DND-41 (cell line): ENCODE measurements around the gene DNAJC12.

Experiments
- ATAC-seq: fragments of 200-7000 bp; cut with Tn5 transposase; 3 replicates; pipeline ENCODE4 v1.9.1; 2021; ENCODE audit warnings: low read depth; ENCODE audit not compliant: insufficient read depth
- DNase-seq: peaks from one replicate; pipeline ENCODE4 v3.0.0-alpha.2; 2020
- H2AFZ ChIP-seq: 2 replicates; pipeline ENCODE4 v1.6.0; 2012; ENCODE audit warnings: low read depth, low read length
- H3K27ac ChIP-seq: 2 replicates; pipeline ENCODE4 v1.5.1; 2012; ENCODE audit warnings: low read length, inconsistent platforms
- H3K27me3 ChIP-seq: fragments of 200-600 bp; sonication (generic); 2 replicates; pipeline ENCODE4 v1.6.0; 2012; ENCODE audit warnings: low read length, mild to moderate bottlenecking, inconsistent platforms; ENCODE audit not compliant: insufficient read depth, poor library complexity
- H3K36me3 ChIP-seq: 2 replicates; pipeline ENCODE4 v1.5.1; 2012; ENCODE audit warnings: low read length, inconsistent platforms; ENCODE audit not compliant: insufficient read depth
- H3K4me1 ChIP-seq: 2 replicates; pipeline ENCODE4 v1.5.1; 2012; ENCODE audit warnings: mild to moderate bottlenecking, low read length; ENCODE audit not compliant: insufficient read depth
- H3K4me2 ChIP-seq: 2 replicates; pipeline ENCODE4 v1.6.0; 2012; ENCODE audit warnings: mild to moderate bottlenecking, moderate library complexity, low read length, inconsistent platforms; ENCODE audit not compliant: insufficient read depth
- H3K4me3 ChIP-seq, 2 experiments: fragments of 200-600 bp in 1 of 2; shearing (Covaris generic) in 1 of 2; 2 replicates each; pipeline ENCODE4 v1.5.1; 2012 to 2016; ENCODE audit warnings: inconsistent platforms in 2 of 2, low read length in 2 of 2, mild to moderate bottlenecking in 2 of 2, low read depth in 1 of 2, moderate library complexity in 1 of 2
- H3K79me2 ChIP-seq: 2 replicates; pipeline ENCODE4 v1.6.0; 2012; ENCODE audit warnings: low read length, inconsistent platforms; ENCODE audit not compliant: insufficient read depth
- H3K9ac ChIP-seq: 2 replicates; pipeline ENCODE4 v1.6.0; 2012; ENCODE audit warnings: low read depth, mild to moderate bottlenecking, inconsistent platforms, low read length, moderate library complexity
- H3K9me3 ChIP-seq: 2 replicates; pipeline ENCODE4 v1.5.1; 2012; ENCODE audit warnings: low read length, moderate library complexity, mild to moderate bottlenecking, inconsistent platforms; ENCODE audit not compliant: insufficient read depth, severe bottlenecking
- H4K20me1 ChIP-seq: 2 replicates; pipeline ENCODE4 v1.6.0; 2012; ENCODE audit warnings: low read length; ENCODE audit not compliant: insufficient read depth
- EZH2 ChIP-seq: IDR thresholded peaks from 3 replicates; pipeline ENCODE4 v1.6.1; 2012; ENCODE audit warnings: borderline replicate concordance, low read depth, mild to moderate bottlenecking, moderate library complexity, low read length, inconsistent platforms; ENCODE audit not compliant: severe bottlenecking
- TF ChIP-seq, protein P1 (sequence below): IDR thresholded peaks from 2 replicates; pipeline ENCODE4 v1.5.1; 2012; ENCODE audit warnings: borderline replicate concordance, low read length, moderate library complexity, mild to moderate bottlenecking; ENCODE audit not compliant: poor library complexity, severe bottlenecking; ENCODE audit errors: extremely low read depth

Gene DNAJC12

DNA sequence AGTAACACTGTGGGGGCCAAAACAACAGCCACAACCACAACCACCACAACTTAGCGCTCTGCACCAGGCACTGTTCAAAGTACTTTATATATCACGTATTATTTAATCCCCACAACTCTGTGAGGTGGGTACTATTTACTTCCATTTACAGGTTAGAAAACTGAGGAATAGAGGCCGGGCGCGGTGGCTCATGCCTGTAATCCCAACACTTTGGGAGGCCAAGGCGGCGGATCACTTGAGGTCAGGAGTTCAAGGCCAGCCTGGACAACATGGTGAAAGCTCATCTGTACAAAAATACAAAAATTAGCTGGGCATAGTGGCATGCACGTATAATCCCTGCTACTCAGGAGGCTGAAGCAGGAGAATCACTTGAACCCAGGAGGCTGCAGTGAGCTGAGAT lies 3.6 kb downstream of the DNAJC12 start:
- no peak overlapping the region for H3K4me3 ChIP-seq
- no peaks in the 10 kb centered on the region for H3K79me2 ChIP-seq
- no peak overlapping the region for H3K27ac ChIP-seq

DNA sequence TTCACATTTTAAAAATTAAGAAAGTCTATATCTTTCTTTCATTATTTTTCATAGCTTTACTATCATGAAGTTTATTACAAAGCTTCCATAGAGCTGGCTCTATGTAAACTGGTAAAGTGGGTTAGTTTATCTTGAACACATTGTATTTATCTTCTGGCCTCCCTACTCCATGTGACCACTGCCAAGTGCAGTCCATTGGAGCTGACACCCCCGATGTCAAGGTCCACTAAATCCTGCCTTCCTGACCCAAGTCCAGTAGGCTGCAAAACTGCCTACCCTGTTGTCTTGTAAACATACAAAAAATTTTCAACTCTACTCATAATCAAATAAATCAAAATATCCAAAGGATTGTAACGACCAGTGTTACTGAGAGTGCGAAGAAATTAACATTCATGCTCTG lies 10.2 kb downstream of the DNAJC12 start:
- H4K20me1 ChIP-seq: no peaks in the 10 kb centered on the region
- H3K9ac ChIP-seq: no peak overlapping the region
- H3K4me3 ChIP-seq: no peak overlapping the region
- H3K9me3 ChIP-seq: no peaks in the 10 kb centered on the region
- H3K4me1 ChIP-seq: no peaks in the 10 kb centered on the region
- no peaks in the 10 kb centered on the region for H3K79me2 ChIP-seq
- H3K27ac ChIP-seq: no peak overlapping the region
- TF ChIP-seq EZH2: no peak
- TF ChIP-seq, protein P1, sequence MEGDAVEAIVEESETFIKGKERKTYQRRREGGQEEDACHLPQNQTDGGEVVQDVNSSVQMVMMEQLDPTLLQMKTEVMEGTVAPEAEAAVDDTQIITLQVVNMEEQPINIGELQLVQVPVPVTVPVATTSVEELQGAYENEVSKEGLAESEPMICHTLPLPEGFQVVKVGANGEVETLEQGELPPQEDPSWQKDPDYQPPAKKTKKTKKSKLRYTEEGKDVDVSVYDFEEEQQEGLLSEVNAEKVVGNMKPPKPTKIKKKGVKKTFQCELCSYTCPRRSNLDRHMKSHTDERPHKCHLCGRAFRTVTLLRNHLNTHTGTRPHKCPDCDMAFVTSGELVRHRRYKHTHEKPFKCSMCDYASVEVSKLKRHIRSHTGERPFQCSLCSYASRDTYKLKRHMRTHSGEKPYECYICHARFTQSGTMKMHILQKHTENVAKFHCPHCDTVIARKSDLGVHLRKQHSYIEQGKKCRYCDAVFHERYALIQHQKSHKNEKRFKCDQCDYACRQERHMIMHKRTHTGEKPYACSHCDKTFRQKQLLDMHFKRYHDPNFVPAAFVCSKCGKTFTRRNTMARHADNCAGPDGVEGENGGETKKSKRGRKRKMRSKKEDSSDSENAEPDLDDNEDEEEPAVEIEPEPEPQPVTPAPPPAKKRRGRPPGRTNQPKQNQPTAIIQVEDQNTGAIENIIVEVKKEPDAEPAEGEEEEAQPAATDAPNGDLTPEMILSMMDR: no peak
- no peaks in the 10 kb centered on the region for H3K36me3 ChIP-seq
- DNase-seq (no peak), ATAC-seq (no peak)
- no peak overlapping the region for H3K4me2 ChIP-seq
- H2AFZ ChIP-seq: no peak overlapping the region
- H3K27me3 ChIP-seq: no peaks in the 10 kb centered on the region

More for the DNA sequence above, 3.6 kb downstream of the DNAJC12 start:
- DNase-seq (no peak), ATAC-seq (no peak)
- TF ChIP-seq, protein P1: no peak
- TF ChIP-seq EZH2: no peak
- H3K36me3 ChIP-seq: no peaks in the 10 kb centered on the region
- H3K4me1 ChIP-seq: peaks cover 14% of the 10 kb centered on the region; the same call in 1 of the 2 replicates
- no peak overlapping the region for H3K4me2 ChIP-seq
- H3K27me3 ChIP-seq: no peaks in the 10 kb centered on the region
- no peaks in the 10 kb centered on the region for H4K20me1 ChIP-seq
- H2AFZ ChIP-seq: no peak overlapping the region
- no peak overlapping the region for H3K9ac ChIP-seq
- no peaks in the 10 kb centered on the region for H3K9me3 ChIP-seq

DNA sequence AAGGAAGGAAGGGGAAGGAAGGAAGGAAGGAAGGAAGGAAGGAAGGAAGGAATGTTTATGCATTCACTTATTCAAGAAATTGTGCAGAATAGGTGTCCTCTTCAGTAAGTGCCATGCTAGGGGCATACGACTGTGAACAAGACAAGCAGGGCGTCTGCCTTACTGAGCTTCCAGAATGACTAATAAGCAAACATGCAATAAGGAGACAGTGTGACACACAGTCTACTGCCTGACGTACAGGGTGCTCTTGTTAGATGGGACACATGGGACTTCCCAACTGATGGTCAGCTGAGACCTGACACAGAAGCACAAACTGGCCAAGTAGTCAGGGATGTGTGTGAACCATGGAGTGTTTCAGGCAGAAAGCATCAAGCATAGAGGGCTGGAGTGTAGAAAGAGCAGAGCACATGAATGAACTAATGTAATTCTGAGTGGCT lies 18.2 kb downstream of the DNAJC12 start:
- TF ChIP-seq EZH2: no peak
- TF ChIP-seq, protein P1: no peak
- ATAC-seq (no peak), DNase-seq (no peak)
- Histone ChIP-seq H3K4me3 (no peak overlapping the region), H2AFZ (no peak overlapping the region), H3K27me3 (no peaks in the 10 kb centered on the region), H3K27ac (no peak overlapping the region), H3K9me3 (no peaks in the 10 kb centered on the region), H3K79me2 (no peaks in the 10 kb centered on the region), H3K36me3 (no peaks in the 10 kb centered on the region), H4K20me1 (no peaks in the 10 kb centered on the region), H3K4me1 (no peaks in the 10 kb centered on the region), H3K9ac (no peak overlapping the region), H3K4me2 (no peak overlapping the region)

DNA sequence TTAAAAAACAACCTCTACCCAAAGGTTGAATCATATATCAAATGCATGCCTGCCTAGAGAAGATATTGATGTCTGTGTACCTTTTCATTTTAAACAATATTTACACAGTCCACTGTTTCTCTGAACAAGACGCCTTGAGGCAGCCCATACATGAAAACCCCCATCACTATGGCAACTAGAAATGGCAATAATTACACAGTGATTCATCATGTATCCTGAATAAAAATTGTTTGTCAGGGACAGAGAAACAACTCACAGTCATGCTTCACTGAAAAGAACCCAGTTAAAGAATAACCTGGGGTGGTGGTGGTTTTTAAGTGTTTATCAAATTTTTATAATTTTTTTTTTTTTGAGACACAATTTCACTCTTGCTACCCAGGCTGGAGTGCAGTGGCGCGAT lies 19.7 kb downstream of the DNAJC12 start:
- Histone ChIP-seq H3K27ac (no peak overlapping the region), H3K36me3 (no peaks in the 10 kb centered on the region), H3K4me1 (no peaks in the 10 kb centered on the region), H3K4me3 (no peak overlapping the region), H3K9ac (no peak overlapping the region), H2AFZ (no peak overlapping the region), H3K4me2 (no peak overlapping the region), H3K79me2 (no peaks in the 10 kb centered on the region), H3K9me3 (no peaks in the 10 kb centered on the region), H4K20me1 (no peaks in the 10 kb centered on the region), H3K27me3 (no peaks in the 10 kb centered on the region)
- TF ChIP-seq, protein P1: no peak
- no peak for TF ChIP-seq EZH2
- ATAC-seq: no peak
- no peak for DNase-seq
